GM19240 (cell line): ENCODE results near the gene REM1.

Experiments used
- DNase-seq: peaks from one replicate; pipeline ENCODE4 v3.0.0; 2011; ENCODE audit warnings: low spot score; ENCODE audit not compliant: insufficient read length

The REM1 gene

GRCh38 chr20:31522731-31523130 is 47.6 kb downstream of the REM1 start:
- no peak for DNase-seq

DNA sequence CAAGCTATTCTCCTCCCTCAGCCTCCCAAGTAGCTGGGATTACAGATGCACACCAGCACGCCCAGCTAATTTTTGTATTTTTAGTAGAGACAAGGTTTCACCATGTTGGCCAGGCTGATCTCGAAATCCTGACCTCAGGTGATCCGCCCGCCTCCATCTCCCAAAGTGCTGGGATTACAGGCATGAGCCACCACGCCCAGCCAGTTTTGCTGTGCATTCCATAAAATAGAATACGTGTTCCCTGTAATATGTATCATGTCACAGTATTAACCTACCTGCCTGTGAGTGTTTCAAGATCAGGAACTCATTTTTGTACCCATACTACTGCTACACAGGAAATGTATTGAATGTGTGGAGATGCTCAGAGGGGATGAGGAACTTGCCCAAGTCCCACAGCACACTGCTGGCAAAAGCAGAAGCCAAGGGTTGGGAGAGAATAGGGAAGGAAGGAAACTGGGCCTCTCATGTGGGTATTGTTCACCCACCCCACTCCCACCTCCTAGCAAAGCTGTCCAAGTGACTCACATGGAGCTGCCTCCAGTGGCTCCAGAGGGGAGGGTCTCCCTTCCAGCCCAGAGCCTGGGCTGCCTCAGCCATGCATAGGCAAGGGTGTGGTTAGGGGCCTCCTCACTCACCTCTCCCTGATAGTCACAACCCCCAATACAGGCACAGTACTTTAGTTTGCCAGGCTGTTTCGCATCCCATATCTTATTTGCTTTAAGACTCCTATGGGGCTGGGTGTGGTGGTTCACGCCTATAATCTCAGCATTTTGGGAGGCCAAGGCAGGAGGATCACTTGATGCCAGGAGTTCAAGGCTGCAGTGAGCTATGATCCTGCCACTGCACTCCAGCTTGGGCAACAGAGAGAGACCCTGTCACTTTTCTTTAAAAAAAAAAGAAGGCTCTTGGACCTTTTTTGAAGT is 48.5 kb downstream of the REM1 start:
- no peak for DNase-seq

GRCh38 chr20:31527266-31527665 is 52.2 kb downstream of the REM1 start:
- DNase-seq = no peak
